ENCODE results near the gene PCNX2. TPM values are rescaled to one million over a fixed set of nuclear protein-coding genes. Genes with fewer than 3 reads are reported as not detected.

The PCNX2 gene
- polyA plus RNA-seq, 1 donor (not counting 4 experiments of a cell fraction or from before 2014, with no cell fraction given), result 18.0 TPM

DNA sequence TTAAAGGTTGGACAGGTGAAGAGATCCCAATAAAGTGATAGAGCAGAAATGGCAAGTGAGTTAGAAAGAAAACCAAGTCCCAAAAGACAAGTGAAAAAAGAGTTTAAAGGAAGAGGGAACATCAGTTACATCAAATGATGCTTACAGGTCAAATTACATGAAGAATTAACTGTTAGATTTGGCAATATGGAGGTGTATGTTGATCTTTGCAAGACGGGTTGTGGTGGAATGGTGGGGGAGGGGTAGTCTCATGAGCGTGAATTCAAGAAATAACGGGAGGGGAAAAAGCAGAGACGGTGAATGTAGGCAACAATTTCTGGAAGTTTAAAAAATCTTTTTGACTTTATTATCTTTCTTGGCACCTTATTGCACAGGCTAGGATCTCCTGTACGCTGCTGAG is 268.5 kb downstream of the PCNX2 start:
- Histone ChIP-seq H4K20me1 (ENCODE audit: control insufficient read depth, extremely low read depth, insufficient read depth, low read length) (no peaks in the 10 kb centered on the region), H3K4me3 (ENCODE audit: control insufficient read depth in 2 of 3, extremely low read depth in 1 of 3, insufficient read depth in 2 of 3, low read depth in 1 of 3, low read length in 3 of 3) (no peak overlapping the region), H3K9ac (ENCODE audit: control insufficient read depth, extremely low read depth, insufficient read depth, low read length) (no peak overlapping the region), H3K9me1 (ENCODE audit: control insufficient read depth, extremely low read depth, insufficient read depth, low read length) (no peaks in the 10 kb centered on the region), H3K9me3 (ENCODE audit: control insufficient read depth, low read depth, low read length) (no peaks in the 10 kb centered on the region), H2AFZ (ENCODE audit: control insufficient read depth, low read length) (no peak overlapping the region), H3K27me3 (ENCODE audit: control insufficient read depth, extremely low read depth, insufficient read depth, low read length) (no peaks in the 10 kb centered on the region), H3K79me2 (ENCODE audit: control insufficient read depth, insufficient read depth, low read length) (no peaks in the 10 kb centered on the region), H3K4me2 (ENCODE audit: control insufficient read depth, extremely low read depth, insufficient read depth, low read depth, low read length) (no peak overlapping the region), H3K4me1 (ENCODE audit: control insufficient read depth, extremely low read depth, insufficient read depth, low read length) (peaks cover 15% of the 10 kb centered on the region), H3K36me3 (ENCODE audit: control insufficient read depth in 2 of 2, extremely low read depth in 1 of 2, insufficient read depth in 2 of 2, low read length in 2 of 2) (no peaks in the 10 kb centered on the region), H3K27ac (ENCODE audit: control insufficient read depth, insufficient read depth, low read length) (no peak overlapping the region)
- TF ChIP-seq, protein P1, sequence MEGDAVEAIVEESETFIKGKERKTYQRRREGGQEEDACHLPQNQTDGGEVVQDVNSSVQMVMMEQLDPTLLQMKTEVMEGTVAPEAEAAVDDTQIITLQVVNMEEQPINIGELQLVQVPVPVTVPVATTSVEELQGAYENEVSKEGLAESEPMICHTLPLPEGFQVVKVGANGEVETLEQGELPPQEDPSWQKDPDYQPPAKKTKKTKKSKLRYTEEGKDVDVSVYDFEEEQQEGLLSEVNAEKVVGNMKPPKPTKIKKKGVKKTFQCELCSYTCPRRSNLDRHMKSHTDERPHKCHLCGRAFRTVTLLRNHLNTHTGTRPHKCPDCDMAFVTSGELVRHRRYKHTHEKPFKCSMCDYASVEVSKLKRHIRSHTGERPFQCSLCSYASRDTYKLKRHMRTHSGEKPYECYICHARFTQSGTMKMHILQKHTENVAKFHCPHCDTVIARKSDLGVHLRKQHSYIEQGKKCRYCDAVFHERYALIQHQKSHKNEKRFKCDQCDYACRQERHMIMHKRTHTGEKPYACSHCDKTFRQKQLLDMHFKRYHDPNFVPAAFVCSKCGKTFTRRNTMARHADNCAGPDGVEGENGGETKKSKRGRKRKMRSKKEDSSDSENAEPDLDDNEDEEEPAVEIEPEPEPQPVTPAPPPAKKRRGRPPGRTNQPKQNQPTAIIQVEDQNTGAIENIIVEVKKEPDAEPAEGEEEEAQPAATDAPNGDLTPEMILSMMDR (optimal IDR thresholded peaks at IDR 0.05 in 1 of 3, IDR thresholded peaks at IDR 0.05 in 1 of 3, conservative IDR thresholded peaks at IDR 0.05 in 1 of 3; ENCODE audit: extremely low read depth in 1 of 3, insufficient read depth in 2 of 3, low read length in 3 of 3), result no peak
- no peak for TF ChIP-seq EZH2 (IDR thresholded peaks at IDR 0.05; ENCODE audit: low read length)
- FAIRE-seq, result no peak
- DNase-seq (ENCODE audit: low read depth, low spot score), result no peak
- dilution Hi-C loops (cut with MboI; ENCODE audit: extremely low pct_ligation_motif_present, low sequenced_read_pairs), result no loop called here

DNA sequence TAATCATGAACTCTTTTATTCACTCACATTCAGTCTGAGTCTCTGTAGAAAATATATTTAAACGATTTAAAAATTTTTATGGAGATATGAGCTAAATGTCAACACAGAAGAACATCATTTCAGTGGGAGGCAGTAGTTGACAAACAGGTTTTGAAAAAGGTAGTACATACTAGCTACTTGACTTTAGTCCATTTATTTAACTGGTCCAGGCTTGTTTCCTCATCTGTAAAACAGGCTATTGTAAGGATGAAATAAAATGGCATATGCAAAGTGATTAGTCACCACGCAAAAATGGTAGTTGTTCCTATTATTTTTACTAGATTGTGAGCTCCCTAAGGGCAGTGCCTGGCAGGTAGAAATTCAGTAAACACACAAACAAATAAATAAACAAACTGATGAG is 270.0 kb downstream of the PCNX2 start:
- no peak overlapping the region for H3K4me3 ChIP-seq (ENCODE audit: control insufficient read depth in 2 of 3, extremely low read depth in 1 of 3, insufficient read depth in 2 of 3, low read depth in 1 of 3, low read length in 3 of 3)
- H3K9me3 ChIP-seq (ENCODE audit: control insufficient read depth, low read depth, low read length), result no peaks in the 10 kb centered on the region
- FAIRE-seq (peak; percentile 91), DNase-seq (ENCODE audit: low read depth, low spot score) (peak; percentile 30)
- H3K36me3 ChIP-seq (ENCODE audit: control insufficient read depth in 2 of 2, extremely low read depth in 1 of 2, insufficient read depth in 2 of 2, low read length in 2 of 2), result no peaks in the 10 kb centered on the region
- no peaks in the 10 kb centered on the region for H3K27me3 ChIP-seq (ENCODE audit: control insufficient read depth, extremely low read depth, insufficient read depth, low read length)
- H3K79me2 ChIP-seq (ENCODE audit: control insufficient read depth, insufficient read depth, low read length), result no peaks in the 10 kb centered on the region
- no peak overlapping the region for H3K27ac ChIP-seq (ENCODE audit: control insufficient read depth, insufficient read depth, low read length)
- H2AFZ ChIP-seq (ENCODE audit: control insufficient read depth, low read length), result no peak overlapping the region
- no peak overlapping the region for H3K9ac ChIP-seq (ENCODE audit: control insufficient read depth, extremely low read depth, insufficient read depth, low read length)
- peaks cover 15% of the 10 kb centered on the region for H3K4me1 ChIP-seq (ENCODE audit: control insufficient read depth, extremely low read depth, insufficient read depth, low read length)
- H4K20me1 ChIP-seq (ENCODE audit: control insufficient read depth, extremely low read depth, insufficient read depth, low read length), result no peaks in the 10 kb centered on the region
- H3K4me2 ChIP-seq (ENCODE audit: control insufficient read depth, extremely low read depth, insufficient read depth, low read depth, low read length), result peak overlapping the region; percentile 65
- dilution Hi-C loops (cut with MboI; ENCODE audit: extremely low pct_ligation_motif_present, low sequenced_read_pairs), result no loop called here
- no peaks in the 10 kb centered on the region for H3K9me1 ChIP-seq (ENCODE audit: control insufficient read depth, extremely low read depth, insufficient read depth, low read length)
- TF ChIP-seq EZH2 (IDR thresholded peaks at IDR 0.05; ENCODE audit: low read length), result no peak
- TF ChIP-seq, protein P1 (optimal IDR thresholded peaks at IDR 0.05 in 1 of 3, IDR thresholded peaks at IDR 0.05 in 1 of 3, conservative IDR thresholded peaks at IDR 0.05 in 1 of 3; ENCODE audit: extremely low read depth in 1 of 3, insufficient read depth in 2 of 3, low read length in 3 of 3), result no peak
